SK-N-SH treated with all-trans-retinoic acid at 6 μM for 48 hours (cell line): Measurements from ENCODE around the gene EEIG1.

Experiments used
- ARNTL ChIP-seq: fragments of 450-650 bp; formaldehyde crosslinking; IDR thresholded peaks from 2 replicates; pipeline ENCODE4 v1.5.0; 2020; ENCODE audit warnings: low read depth, mild to moderate bottlenecking, moderate library complexity, borderline replicate concordance
- ESRRG ChIP-seq: fragments of 250-450 bp; sonication (Bioruptor Pico); IDR thresholded peaks from 2 replicates; pipeline ENCODE4 v1.6.1; 2021; ENCODE audit warnings: mild to moderate bottlenecking
- GLIS3 ChIP-seq: fragments of 250-450 bp; sonication (Bioruptor Pico); IDR thresholded peaks from 2 replicates; pipeline ENCODE4 v1.5.0; 2020; ENCODE audit warnings: mild to moderate bottlenecking, moderate library complexity
- RARB ChIP-seq: fragments of 250-450 bp; sonication (Bioruptor Pico); IDR thresholded peaks from 2 replicates; pipeline ENCODE4 v1.8.0; 2021; ENCODE audit warnings: mild to moderate bottlenecking, moderate library complexity
- SNAI2 ChIP-seq: fragments of 250-450 bp; sonication (Bioruptor Pico); IDR thresholded peaks from 2 replicates; pipeline ENCODE4 v1.5.0; 2020; ENCODE audit warnings: mild to moderate bottlenecking, moderate library complexity
- TOX ChIP-seq: fragments of 250-450 bp; sonication (Bioruptor Pico); IDR thresholded peaks from 2 replicates; pipeline ENCODE4 v1.8.0; 2021; ENCODE audit warnings: mild to moderate bottlenecking, moderate library complexity, borderline replicate concordance
- ZFP3 ChIP-seq: fragments of 250-450 bp; sonication (Bioruptor Pico); IDR thresholded peaks from 2 replicates; pipeline ENCODE4 v1.5.0; 2020; ENCODE audit warnings: mild to moderate bottlenecking, moderate library complexity
- ZFP30 ChIP-seq: fragments of 450-650 bp; formaldehyde crosslinking; IDR thresholded peaks from 2 replicates; pipeline ENCODE4 v1.5.0; 2022; ENCODE audit warnings: mild to moderate bottlenecking, moderate library complexity
- TF ChIP-seq, protein P1 (sequence below): fragments of 250-450 bp; sonication (Bioruptor Pico); IDR thresholded peaks from 2 replicates; pipeline ENCODE4 v1.8.0; 2020; ENCODE audit warnings: mild to moderate bottlenecking, moderate library complexity, borderline replicate concordance
- TF ChIP-seq, protein P2 (sequence below): fragments of 250-450 bp; sonication (Bioruptor Pico); IDR thresholded peaks from 2 replicates; pipeline ENCODE4 v1.8.0; 2021; ENCODE audit warnings: low read depth, mild to moderate bottlenecking, moderate library complexity, borderline replicate concordance
- TF ChIP-seq, protein P3 (sequence below): fragments of 250-450 bp; sonication (Bioruptor Pico); IDR thresholded peaks from 2 replicates; pipeline ENCODE4 v1.5.0; 2020; ENCODE audit warnings: mild to moderate bottlenecking, moderate library complexity

DNA sequence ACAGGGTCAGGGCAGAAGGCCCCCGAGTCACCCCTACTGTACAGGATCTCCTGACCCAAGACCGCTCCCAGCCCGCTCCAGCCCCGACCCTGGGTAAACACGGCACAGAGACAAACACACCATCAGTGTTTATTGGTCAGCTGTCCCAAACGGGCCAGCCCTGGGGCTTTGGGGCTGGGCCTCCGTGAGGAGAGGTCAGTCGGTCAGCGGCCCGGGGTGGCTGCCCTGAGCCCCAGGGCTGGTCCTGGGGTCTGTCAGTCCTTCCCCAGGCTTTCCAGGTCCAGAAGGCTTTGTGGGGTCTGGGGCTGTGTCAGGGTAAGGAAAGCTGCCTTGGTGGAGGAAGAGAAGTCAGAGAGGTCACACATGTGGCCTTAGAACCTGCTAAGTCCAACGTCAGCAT, 45.8 kb downstream of the EEIG1 start:
- TF ChIP-seq ARNTL (CRISPR knock-in tag) (no peak), RARB (CRISPR knock-in tag) (no peak), ESRRG (CRISPR knock-in tag) (no peak), ZFP3 (CRISPR knock-in tag) (no peak), TOX (CRISPR knock-in tag) (no peak), GLIS3 (no peak), SNAI2 (CRISPR knock-in tag) (no peak), ZFP30 (CRISPR knock-in tag) (no peak)
- TF ChIP-seq, protein P1, sequence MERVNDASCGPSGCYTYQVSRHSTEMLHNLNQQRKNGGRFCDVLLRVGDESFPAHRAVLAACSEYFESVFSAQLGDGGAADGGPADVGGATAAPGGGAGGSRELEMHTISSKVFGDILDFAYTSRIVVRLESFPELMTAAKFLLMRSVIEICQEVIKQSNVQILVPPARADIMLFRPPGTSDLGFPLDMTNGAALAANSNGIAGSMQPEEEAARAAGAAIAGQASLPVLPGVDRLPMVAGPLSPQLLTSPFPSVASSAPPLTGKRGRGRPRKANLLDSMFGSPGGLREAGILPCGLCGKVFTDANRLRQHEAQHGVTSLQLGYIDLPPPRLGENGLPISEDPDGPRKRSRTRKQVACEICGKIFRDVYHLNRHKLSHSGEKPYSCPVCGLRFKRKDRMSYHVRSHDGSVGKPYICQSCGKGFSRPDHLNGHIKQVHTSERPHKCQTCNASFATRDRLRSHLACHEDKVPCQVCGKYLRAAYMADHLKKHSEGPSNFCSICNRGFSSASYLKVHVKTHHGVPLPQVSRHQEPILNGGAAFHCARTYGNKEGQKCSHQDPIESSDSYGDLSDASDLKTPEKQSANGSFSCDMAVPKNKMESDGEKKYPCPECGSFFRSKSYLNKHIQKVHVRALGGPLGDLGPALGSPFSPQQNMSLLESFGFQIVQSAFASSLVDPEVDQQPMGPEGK (CRISPR knock-in tag) = no peak
- TF ChIP-seq, protein P2, sequence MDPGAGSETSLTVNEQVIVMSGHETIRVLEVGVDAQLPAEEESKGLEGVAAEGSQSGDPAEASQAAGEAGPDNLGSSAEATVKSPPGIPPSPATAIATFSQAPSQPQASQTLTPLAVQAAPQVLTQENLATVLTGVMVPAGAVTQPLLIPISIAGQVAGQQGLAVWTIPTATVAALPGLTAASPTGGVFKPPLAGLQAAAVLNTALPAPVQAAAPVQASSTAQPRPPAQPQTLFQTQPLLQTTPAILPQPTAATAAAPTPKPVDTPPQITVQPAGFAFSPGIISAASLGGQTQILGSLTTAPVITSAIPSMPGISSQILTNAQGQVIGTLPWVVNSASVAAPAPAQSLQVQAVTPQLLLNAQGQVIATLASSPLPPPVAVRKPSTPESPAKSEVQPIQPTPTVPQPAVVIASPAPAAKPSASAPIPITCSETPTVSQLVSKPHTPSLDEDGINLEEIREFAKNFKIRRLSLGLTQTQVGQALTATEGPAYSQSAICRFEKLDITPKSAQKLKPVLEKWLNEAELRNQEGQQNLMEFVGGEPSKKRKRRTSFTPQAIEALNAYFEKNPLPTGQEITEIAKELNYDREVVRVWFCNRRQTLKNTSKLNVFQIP = no peak
- TF ChIP-seq, protein P3, sequence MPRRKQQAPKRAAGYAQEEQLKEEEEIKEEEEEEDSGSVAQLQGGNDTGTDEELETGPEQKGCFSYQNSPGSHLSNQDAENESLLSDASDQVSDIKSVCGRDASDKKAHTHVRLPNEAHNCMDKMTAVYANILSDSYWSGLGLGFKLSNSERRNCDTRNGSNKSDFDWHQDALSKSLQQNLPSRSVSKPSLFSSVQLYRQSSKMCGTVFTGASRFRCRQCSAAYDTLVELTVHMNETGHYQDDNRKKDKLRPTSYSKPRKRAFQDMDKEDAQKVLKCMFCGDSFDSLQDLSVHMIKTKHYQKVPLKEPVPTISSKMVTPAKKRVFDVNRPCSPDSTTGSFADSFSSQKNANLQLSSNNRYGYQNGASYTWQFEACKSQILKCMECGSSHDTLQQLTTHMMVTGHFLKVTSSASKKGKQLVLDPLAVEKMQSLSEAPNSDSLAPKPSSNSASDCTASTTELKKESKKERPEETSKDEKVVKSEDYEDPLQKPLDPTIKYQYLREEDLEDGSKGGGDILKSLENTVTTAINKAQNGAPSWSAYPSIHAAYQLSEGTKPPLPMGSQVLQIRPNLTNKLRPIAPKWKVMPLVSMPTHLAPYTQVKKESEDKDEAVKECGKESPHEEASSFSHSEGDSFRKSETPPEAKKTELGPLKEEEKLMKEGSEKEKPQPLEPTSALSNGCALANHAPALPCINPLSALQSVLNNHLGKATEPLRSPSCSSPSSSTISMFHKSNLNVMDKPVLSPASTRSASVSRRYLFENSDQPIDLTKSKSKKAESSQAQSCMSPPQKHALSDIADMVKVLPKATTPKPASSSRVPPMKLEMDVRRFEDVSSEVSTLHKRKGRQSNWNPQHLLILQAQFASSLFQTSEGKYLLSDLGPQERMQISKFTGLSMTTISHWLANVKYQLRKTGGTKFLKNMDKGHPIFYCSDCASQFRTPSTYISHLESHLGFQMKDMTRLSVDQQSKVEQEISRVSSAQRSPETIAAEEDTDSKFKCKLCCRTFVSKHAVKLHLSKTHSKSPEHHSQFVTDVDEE (CRISPR knock-in tag) = no peak
